Activated T-cell treated with anti-CD3 and anti-CD28 coated beads for 24 hours (primary cell): ENCODE data around the gene BTBD19.
"Not testable (repeated sequence)": the region's sequence is repeated elsewhere in the genome, so short reads cannot be mapped to it uniquely, and the experiment has no call there.

Experiments used
- DNase-seq: peaks from one replicate; pipeline ENCODE4 v3.0.0-alpha.2; 2020; ENCODE audit warnings: low read depth

Gene BTBD19

DNA sequence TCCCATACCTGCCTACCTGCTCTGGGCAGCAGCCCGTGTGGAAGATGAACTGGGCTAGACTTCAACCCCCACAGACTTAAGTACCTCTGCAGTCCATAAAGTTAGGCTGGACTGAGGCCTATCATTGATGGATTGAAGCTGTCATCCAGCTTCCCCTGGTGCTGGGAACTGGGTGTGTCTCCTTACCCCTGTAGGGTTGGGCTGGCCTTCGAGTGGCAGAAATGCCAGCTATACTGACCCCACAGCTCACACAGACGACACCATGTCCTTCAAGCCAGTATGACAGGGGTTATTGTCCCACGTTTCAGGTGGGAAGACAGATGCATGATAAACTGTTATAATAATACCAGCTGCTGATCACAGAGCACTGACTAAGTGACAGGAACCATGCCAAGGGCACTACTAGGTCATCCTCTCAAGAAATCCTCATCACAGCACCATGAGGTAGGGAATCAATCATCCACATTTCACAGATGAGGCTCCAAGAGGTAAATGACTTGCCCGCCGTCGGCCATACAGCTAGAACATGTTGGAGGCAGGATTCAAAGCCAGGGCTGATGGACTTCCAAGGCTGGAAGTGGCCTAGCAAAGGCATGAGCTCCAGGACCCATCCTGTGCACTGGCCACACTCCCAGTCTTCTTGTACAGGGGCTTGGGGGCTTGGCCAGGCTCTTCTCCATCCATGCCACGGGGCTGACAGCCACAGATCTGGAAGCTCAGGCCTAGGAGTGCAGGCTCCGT, 20.0 kb upstream of the BTBD19 start, which contains the start of gene BEST4:
TSS of gene BEST4 (minus strand) at position 51 of the 741 bp plus-strand sequence. CDS start 465 bp downstream, outside the sequence.
- no peak for DNase-seq

DNA sequence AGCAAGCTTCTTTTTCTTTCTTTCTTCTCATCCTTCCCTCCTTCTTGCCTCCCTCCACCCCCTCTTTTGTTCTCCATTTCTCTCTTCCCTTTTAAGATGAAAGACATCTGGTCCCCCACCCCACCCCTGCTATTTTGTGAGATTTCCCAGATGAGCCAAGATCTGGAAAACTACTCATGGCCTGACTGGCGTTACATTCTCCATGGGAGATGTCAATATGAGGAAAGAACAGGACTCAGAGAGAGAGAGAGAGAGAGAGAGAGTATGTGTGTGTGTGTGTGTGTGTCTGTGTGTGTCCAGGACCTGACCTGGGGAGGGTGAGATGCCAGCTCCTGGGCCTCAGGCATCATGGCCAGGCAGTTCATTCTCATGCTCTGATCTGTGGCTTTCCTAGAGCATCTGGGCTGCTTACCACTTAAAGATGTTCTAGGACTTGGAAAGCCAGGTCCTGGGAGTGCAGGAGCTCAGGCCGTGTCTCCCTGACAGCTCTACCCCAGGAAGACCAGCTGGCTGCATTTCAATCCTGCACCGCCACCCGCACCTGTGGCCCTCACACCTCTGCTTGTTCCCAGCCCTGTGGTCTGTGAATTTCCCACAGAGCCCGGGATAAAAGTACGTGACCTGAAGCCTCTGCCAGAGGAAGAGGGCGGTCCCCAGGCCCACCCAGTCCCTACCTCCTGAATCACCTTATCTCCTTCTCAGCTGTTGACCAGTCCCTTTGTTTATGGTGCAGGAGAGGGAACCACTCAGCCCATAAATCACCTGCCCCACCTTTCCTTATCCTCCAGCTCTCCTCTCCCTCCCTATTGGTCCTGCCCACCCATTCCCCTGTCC, 17.1 kb upstream of the BTBD19 start:
- no peak for DNase-seq

DNA sequence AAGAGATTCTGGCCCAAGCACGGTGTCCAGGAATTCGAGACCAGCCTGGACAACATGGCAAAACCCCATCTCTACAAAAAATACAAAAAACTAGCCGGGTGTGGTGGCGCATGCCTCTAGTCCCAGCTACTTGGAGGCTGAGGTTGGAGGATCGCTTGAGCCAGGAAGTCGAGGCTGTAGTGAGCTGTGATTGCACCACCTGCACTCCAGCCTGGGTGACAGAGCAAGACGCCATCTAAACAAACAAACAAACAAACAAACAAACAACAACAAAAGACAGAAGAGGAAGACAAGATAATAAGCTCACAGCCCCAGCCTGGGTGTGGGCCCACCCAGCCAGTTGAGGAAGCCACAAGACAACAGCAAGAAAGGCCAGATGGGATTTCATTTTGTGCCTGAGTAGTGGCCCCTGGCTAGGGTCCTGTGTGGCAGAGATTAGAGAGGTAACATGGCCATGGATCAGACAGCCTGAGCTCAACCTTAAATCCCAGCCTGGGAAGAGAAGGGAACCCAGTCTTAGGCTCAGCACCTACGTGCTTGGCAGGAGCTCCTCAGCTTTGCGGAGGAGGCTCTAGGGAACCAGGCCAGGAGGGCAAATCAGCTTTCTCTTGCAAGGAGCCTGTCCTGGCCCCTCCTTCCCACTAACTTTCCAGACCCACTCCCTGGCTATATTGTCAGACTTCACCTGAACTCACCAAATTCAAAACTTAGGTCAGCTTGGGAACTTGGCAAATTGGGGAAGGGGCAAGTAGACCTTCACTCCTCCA, 15.4 kb upstream of the BTBD19 start:
- DNase-seq, result no peak

DNA sequence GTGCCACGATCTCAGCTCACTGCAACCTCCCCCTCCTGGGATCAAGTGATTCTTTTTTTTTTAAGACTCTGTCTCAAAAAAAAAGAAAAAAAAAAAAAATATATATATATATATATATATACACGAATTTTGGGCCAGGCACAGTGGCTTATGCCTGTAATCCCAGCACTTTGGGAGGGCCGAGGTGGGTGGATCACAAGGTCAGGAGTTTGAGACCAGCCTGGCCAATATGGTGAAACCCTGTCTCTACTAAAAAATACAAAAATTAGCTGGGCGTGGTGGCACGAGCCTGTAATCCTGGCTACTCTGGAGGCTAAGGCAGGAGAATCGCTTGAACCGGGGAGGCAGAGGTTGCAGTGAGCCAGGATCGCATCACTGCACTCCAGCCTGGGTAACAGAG, 10.4 kb upstream of the BTBD19 start:
- DNase-seq, result not testable (repeated sequence)

DNA sequence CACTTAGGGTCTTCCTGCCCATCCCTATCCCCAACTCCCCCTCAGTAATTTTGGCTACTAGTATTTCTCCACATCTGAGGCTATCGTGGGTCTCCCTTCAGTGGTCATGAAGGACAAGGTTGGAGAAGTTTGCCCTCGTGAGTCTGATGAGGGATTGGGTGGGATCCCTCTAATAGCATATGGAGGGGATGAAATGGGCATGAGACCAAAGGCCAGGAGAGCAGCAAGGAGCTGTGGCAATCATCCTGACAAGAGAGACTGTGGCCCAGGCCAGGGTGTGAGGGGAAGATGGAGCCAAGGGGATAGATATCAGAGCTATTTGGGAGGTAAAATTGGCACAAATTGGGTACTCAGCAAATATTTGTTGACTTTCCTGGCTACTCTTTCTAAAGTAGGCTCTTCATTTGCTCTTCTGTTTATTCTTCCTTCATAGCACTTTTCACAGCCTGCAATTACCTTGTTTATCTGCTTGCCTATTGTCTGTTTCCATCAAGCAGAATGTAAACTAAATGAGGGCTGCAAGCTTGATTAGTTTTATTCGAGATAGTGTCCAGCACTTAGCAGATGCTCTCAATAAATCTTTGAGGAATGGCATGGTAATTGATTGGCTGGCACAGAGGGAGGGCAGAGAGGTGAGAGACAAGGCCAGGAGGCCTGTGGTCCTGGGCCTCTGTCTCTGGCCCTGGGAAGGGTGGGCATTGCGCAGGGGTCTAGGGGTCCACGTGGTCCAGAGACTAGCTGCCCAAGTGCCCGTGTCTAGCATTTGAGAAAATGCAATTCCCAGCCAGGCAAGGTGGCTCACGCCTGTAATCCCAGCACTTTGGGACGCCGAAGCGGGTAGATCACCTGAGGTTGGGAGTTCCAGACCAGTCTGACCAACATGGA, 9.6 kb upstream of the BTBD19 start:
- DNase-seq, result no peak

DNA sequence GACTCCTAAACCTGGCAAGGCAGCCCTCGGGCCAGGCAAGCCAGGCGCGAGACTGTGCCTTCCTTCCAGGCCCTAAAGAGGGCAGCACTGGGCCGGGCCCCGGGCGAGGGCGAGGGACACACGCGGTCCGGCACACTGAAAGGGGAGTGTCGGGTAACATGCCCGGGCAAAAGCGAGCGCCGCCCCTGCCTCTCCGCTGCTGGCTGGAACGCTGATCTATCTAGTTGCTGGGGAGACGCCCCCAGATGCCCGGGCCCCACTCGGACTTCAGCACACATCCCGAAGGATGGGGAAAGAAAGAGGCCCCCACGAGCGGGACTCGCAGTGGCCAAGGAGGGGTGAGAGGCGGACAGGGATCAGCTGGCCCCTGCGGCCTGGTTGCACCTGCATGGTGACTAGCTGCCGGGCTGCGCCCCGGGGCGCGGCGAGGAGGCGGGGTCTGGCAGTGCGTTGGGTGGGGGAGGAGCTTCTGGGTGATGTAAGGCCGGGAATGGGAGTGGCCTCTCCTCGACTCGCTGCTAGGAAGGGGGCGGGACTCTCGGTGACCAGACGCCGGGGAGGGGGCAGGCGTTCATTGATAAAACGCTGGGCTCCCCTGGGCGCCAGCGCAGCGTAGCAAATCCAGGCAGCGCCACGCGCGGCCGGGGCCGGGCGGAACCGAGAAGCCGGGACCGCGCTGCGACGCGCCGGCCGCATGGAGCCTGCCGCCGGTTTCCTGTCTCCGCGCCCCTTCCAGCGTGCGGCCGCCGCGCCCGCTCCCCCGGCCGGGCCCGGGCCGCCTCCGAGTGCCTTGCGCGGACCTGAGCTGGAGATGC, 8.3 kb upstream of the BTBD19 start, which contains the start of gene PLK3:
TSS of gene PLK3 (plus strand) at position 608 of the 815 bp plus-strand sequence. CDS start at position 695, 87 bp downstream.
- DNase-seq, result peak; percentile 98

DNA sequence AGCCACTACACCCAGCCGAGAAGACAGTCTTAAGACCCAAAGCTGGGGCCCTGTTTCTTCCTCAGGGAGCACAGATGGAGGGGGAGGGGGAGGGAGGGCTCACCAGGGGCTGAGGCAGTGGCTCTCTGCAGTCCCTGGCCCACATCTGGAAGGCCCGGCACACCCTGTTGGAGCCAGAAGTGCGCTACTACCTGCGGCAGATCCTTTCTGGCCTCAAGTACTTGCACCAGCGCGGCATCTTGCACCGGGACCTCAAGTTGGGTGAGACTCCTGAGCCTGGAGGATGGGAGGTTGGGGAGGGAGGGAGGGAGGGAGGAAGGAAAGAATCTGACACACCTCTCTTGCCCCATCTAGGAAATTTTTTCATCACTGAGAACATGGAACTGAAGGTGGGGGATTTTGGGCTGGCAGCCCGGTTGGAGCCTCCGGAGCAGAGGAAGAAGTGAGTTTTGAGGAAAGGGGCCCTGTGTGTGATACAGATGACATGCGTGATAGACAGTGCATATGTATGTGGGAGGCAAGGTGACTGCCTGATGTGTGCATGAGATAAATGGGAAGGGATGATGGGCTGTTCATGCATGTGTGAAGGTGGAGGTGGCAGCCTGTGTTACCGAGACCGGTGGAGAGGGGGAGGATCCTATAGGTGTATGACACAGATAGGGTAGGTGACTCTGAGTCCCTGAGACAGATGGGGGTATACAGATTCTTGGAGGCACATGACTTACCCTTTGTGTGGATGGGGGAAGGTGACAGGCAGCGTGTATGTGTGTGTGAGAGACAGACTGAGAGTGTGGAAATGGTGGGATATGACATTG, 6.6 kb upstream of the BTBD19 start:
- no peak for DNase-seq

DNA sequence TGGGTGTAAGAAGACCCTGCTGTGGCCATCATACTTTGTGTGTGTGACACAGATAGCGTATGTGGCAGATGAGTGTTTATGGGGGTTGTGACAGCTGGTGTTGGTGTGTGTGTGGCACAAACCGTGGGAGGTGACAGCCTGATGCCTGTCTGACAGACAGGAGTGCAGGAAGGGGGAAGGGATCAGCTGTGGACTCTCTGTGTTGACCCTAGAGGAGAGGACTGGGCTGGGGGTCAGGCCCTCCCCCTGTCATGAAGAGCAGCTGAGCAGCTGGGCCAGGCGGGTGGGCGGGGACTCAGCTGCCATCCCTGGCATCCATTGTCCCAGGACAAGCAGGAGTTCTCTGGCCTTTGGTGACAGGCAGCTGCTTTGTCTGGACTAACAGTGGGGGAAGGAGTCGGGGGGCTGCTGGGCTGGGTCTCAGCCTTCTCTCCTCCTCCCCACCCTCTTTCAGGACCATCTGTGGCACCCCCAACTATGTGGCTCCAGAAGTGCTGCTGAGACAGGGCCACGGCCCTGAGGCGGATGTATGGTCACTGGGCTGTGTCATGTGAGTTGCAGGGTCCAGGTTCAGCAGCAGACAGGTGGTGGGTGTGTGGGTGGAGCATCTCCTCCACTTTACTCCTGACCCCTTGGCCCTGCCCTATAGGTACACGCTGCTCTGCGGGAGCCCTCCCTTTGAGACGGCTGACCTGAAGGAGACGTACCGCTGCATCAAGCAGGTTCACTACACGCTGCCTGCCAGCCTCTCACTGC, 5.8 kb upstream of the BTBD19 start:
- DNase-seq, result no peak

DNA sequence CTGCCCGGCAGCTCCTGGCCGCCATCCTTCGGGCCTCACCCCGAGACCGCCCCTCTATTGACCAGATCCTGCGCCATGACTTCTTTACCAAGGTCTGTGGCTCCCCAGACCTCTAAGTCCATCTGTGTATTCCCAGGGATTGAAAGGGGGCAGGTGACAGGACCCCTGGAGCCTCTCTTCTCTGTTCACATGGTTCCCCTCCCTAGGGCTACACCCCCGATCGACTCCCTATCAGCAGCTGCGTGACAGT, 5.3 kb upstream of the BTBD19 start:
- no peak for DNase-seq

DNA sequence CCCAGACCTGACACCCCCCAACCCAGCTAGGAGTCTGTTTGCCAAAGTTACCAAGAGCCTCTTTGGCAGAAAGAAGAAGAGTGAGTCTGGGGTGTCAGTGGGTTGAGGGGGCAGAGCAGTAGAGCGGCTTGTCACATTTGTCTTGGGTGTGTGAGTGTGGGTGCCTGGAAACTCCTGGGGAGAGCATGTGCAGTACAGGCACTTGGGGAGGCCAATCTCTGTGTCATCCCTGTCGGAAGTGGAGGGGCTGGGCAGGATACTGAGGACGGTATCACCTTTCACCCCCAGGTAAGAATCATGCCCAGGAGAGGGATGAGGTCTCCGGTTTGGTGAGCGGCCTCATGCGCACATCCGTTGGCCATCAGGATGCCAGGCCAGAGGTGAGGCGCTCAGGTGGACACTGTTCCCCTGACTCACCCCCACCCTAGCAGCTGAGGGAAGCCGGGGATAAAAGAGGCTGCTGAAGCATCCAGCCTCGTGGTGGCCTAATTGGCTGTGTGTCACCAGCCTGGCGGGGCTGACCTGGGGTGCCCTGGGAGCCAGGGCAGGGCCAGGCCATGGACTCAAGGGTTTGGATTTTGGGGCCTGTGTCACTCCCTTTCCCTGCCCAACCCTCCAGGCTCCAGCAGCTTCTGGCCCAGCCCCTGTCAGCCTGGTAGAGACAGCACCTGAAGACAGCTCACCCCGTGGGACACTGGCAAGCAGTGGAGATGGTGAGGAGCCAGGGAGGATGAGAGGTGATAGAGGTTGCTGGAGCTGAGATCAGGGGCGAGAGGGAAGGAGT, 4.8 kb upstream of the BTBD19 start:
- DNase-seq, result no peak

DNA sequence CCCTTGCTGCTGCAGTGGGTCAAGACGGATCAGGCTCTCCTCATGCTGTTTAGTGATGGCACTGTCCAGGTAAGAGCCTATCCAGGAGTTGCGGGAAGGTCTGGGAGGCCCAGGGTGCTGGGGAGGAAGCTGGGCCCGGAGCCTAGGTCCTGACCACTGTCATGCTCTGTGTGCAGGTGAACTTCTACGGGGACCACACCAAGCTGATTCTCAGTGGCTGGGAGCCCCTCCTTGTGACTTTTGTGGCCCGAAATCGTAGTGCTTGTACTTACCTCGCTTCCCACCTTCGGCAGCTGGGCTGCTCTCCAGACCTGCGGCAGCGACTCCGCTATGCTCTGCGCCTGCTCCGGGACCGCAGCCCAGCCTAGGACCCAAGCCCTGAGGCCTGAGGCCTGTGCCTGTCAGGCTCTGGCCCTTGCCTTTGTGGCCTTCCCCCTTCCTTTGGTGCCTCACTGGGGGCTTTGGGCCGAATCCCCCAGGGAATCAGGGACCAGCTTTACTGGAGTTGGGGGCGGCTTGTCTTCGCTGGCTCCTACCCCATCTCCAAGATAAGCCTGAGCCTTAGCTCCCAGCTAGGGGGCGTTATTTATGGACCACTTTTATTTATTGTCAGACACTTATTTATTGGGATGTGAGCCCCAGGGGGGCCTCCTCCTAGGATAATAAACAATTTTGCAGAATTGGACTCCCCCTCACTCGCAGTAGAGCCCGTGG, 2.9 kb upstream of the BTBD19 start:
- DNase-seq, result no peak

DNA sequence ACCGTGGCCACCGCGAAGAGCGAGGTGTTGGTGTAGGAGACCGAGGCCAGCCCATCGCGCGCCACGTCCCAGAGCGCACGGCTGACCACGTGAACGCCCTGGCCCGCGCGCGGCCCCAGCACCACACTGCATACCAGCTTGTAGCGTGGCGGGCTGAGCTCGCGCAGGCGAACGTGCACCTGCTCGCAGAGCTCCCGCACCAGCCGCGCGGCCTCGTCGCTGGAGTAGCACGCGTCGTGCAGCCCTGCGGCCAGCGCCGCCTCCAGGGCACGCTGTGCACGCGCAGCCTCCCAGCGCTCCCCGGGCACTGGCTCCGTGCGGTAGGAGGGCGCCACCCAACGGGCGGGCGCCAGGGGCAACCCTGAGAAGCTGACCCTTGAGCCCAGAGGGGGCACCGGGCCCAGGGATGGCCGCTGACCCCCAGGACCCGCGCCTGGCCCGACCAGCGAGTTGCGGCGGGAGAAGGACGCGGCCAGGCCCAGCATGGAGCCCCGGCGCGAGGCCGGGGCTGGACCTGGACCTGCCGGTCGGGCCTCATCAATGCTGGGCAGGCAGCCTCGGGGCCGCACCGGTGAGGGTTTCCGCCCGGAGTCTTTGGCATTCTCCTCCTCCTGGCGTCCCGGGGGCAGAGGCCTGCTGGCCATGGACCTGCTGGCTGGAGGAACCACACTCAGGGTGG, 2.2 kb upstream of the BTBD19 start:
- DNase-seq, result no peak

DNA sequence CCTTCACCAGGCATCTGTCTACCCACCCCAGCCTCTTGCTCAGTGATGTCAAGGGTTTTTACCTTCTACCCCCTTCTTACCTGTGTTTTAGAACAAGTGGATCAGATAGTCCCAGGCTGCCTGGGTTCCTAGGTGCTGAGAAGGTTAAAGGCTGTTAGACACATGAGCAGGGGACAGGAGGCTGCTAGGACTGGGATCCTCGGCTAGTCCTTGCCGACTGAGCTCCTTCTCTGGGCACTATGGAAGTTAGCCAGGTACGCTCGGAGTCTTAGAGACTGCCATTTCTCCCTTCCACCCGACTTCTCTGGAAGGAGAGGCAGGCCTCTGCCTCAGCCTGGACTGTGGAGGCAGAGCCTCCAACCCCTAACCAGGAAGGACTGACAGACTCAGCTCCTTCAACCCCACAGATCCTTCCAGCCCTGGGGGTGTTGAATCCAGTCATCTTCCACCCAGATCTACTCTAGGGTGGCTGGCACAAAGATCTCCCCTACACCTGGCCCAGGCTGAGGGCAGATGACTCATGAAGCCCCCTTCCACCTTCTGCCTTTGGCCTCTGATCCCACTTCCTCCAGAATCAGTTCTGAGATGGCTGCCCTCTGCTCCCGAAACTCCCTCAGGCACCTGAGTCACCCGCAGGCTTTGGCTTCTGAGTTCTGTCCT, 1.5 kb upstream of the BTBD19 start, which contains the start of gene DYNLT4:
TSS of gene DYNLT4 (minus strand) at position 648 of the 660 bp plus-strand sequence. CDS start 683 bp downstream, outside the sequence.
- no peak for DNase-seq

DNA sequence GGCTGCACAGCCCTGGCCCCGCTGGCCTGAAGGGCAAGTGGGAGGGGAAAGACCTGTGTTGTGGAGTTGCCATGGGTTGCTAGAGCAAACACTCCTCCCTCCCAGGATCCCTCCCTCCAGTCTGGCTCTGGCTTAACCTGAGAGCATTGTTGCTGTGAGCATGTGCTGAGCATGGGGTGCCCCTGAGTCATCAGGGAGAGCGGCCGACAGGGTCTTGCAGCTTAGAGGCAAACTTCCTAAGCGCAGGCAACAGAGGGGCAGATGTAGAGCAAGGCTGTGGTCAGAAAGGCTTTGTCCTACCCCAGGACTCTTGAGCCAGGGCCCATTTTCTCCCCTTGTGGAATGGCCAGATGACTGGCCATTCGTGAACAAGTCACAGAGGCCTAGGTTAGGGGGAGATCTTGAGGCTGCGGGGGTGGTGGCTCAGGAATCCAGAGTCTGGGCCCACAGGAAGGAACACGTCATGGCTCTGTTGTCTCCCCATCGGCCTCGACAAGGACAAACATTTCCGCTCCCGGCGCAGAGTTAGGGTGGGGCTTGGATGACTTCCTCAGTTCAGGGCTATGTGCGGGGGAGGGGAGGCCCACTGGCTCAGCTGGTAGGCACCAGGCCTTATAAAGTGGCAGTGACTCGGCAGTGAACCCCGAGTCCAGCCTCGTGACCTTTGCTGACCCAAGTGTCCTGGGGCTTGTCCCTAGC, 810 bp upstream of the BTBD19 start:
- DNase-seq, result peak; percentile 80
